ENCODE measurements around the gene TRPV2. TPM values are rescaled to one million over a fixed set of nuclear protein-coding genes. Genes with fewer than 3 reads are reported as not detected.

TRPV2 gene
- total and polyA plus RNA-seq, 8 donors: 2.8 to 14.7 (median 7.2) TPM

DNA sequence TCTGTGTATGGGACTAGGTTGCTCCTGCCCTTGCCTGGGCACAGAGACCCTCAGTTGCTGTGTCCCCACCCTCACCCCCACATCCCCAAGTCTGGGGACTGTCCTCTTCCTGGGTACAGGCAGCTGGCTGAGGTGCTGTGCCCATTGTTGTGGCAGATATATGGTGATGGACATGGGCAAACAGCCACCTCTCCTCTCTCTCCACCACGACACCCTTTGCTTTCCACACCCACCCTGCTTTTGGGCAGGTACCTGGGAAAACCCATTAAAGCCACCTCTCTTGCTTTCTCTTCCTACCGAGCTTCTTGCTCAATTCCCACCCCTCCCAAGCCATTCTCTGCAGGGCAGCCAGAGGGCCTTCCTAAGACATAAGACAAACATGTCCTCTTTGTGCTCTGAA is 21.7 kb downstream of the TRPV2 start:
- no peak for FAIRE-seq

DNA sequence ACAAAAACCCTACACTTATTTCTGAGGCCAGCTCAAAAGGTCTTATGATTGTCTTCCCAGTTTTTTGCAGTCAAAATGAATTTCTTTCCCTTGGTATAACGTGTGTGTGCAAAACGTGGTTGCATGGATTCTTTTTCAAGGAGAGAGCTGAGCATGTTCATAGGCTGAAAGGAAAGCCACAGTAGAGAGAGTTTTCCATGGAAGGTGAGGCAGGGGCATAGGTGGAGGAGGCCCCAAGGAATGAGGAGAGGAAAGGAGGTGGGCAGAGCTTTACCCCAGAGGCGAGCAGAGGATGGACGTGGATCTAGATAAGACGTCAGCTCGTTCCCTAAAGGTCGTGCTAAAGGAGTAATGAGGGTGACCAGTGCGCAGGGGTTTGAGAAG is 22.8 kb downstream of the TRPV2 start:
- intact Hi-C loops (cut with DNase I): no loop called here
- peaks cover 0 to 24% (median 7%) of the 10 kb centered on the region in 3 donors for H3K36me3 ChIP-seq
- WGBS, 2 donors: 27% methylated on average over 8 of the region's 8 CpGs
- FAIRE-seq (no peak), ATAC-seq (peak in 1 of 4 donors; percentile 2), DNase-seq (no peak)
- H3K9me3 ChIP-seq: no peaks in the 10 kb centered on the region
- H3K4me3 ChIP-seq: peak overlapping the region in 3 of 4 donors; percentile 77 to 95 (median 94)
- no peaks in the 10 kb centered on the region for H3K27me3 ChIP-seq
- peaks cover 16 to 31% (median 18%) of the 10 kb centered on the region in 3 donors for H3K4me1 ChIP-seq
- TF ChIP-seq, protein P1, sequence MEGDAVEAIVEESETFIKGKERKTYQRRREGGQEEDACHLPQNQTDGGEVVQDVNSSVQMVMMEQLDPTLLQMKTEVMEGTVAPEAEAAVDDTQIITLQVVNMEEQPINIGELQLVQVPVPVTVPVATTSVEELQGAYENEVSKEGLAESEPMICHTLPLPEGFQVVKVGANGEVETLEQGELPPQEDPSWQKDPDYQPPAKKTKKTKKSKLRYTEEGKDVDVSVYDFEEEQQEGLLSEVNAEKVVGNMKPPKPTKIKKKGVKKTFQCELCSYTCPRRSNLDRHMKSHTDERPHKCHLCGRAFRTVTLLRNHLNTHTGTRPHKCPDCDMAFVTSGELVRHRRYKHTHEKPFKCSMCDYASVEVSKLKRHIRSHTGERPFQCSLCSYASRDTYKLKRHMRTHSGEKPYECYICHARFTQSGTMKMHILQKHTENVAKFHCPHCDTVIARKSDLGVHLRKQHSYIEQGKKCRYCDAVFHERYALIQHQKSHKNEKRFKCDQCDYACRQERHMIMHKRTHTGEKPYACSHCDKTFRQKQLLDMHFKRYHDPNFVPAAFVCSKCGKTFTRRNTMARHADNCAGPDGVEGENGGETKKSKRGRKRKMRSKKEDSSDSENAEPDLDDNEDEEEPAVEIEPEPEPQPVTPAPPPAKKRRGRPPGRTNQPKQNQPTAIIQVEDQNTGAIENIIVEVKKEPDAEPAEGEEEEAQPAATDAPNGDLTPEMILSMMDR (IDR thresholded peaks at IDR 0.05): no peak
- H3K27ac ChIP-seq: peak overlapping the region; percentile 62 to 89 (median 84)

More for the DNA sequence above, 21.7 kb downstream of the TRPV2 start:
- DNase-seq (no peak), ATAC-seq (no peak)
- Histone ChIP-seq H3K4me1 (peaks cover 16 to 22% (median 18%) of the 10 kb centered on the region in 3 donors), H3K9me3 (no peaks in the 10 kb centered on the region), H3K27me3 (no peaks in the 10 kb centered on the region), H3K36me3 (peaks cover 0 to 15% (median 7%) of the 10 kb centered on the region in 3 donors), H3K27ac (no peak overlapping the region), H3K4me3 (no peak overlapping the region)
- TF ChIP-seq, protein P1 (IDR thresholded peaks at IDR 0.05): no peak
- intact Hi-C loops (cut with DNase I): no loop called here
- WGBS, 2 donors: 60 to 67% methylated on average over 2 of the region's 2 CpGs

DNA sequence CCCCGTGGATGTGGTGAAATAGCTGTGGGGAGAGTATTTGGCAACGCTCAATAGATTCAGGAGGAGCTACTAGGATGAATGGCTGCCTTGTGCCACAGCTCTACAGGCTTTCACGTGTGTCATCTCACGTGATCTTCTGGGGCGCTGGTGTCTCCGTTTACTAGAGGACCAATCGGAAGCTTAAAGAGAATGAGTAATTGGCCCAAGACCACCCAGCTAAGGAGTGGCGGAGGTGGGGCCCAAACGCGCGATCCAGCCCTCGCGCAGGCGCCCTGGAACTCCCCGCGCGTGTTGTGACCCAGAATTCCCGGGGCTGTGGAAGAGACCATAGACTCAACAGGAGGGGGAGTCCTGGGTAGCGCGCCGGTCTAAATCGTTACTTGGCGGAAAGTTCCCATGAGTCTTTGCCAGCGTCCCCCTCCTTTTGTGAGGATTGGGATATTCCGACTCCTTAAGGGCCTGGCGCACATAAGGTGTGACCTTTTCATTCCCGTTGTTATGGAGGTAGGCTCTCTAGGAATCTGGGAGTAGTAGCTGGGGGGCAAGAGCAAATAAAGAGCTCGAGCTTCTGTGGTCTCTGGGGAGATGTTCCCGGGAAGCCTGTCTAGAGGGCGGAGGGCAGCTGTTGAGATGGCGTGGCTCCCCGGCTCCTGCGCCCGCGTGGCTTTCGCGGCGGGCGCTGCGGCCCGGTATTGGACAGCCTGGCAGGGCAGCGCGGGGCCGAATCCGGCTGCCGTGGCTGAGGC is 23.4 kb downstream of the TRPV2 start:
- Histone ChIP-seq H3K9me3 (no peaks in the 10 kb centered on the region), H3K36me3 (peaks cover 0 to 28% (median 7%) of the 10 kb centered on the region in 3 donors), H3K4me3 (peak overlapping the region; percentile 77 to 96 (median 94)), H3K4me1 (peaks cover 16 to 37% (median 23%) of the 10 kb centered on the region in 3 donors), H3K27ac (peak overlapping the region; percentile 62 to 89 (median 84)), H3K27me3 (no peaks in the 10 kb centered on the region)
- DNase-seq (peak; percentile 89 to 97 (median 96)), ATAC-seq (peak; percentile 87 to 94 (median 90)), FAIRE-seq (peak; percentile 73)
- TF ChIP-seq, protein P1 (IDR thresholded peaks at IDR 0.05): no peak
- intact Hi-C loops (cut with DNase I): no loop called here
- WGBS, 2 donors: 0% methylated on average over 45 to 46 of the region's 46 CpGs

DNA sequence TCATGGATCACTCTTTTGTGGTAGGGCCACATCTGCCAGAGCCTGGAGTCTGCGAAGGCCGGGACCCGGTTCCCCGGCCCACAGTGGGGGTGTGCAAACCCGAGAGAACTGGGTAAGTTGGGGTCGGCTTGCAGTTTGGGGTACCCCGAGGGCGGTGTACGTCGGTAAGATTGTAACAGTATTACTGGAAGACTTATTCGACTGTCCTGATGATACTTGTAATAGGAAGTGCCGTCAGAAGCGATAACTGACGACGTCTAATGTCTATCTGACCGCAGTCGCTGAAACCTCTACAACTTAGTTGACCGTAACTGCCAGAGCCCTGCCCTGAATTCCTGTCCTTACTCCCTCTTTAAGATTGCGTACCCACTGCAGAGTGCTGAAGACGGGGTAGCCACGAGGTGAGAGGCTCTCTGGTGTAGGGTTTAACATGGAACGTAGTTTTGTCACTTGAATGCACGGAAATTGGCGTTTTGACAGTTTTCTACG is 24.0 kb downstream of the TRPV2 start:
- ATAC-seq: peak; percentile 10 to 28 (median 22)
- 0% methylated on average over 25 of the region's 25 CpGs for WGBS, 2 donors
- H3K36me3 ChIP-seq: peaks cover 0 to 28% (median 7%) of the 10 kb centered on the region in 3 donors
- peak overlapping the region; percentile 62 to 89 (median 84) for H3K27ac ChIP-seq
- peak in 2 of 6 donors; percentile 24 to 79 for DNase-seq
- TF ChIP-seq, protein P1 (IDR thresholded peaks at IDR 0.05): no peak
- FAIRE-seq: no peak
- no peaks in the 10 kb centered on the region for H3K9me3 ChIP-seq
- peaks cover 16 to 43% (median 29%) of the 10 kb centered on the region in 3 donors for H3K4me1 ChIP-seq
- intact Hi-C loops (cut with DNase I): no loop called here
- H3K27me3 ChIP-seq: no peaks in the 10 kb centered on the region
- H3K4me3 ChIP-seq: peak overlapping the region; percentile 77 to 96 (median 94)

All from pancreas (tissue), 10 donors.